CD8-positive, alpha-beta memory T cell (primary cell): Measurements from ENCODE around the gene C3orf22. TPM values are rescaled to one million over a fixed set of nuclear protein-coding genes. Genes with fewer than 3 reads are reported as not detected.

Experiments used
- CTCF ChIA-PET: fragments of 350-600 bp; sonication (Branson Sonifier 250); formaldehyde crosslinking; loops from one replicate; lab custom pipeline; 2021; ENCODE audit warnings: antibody characterized with exemption; lab: Charles Lee
- POLR2A ChIA-PET: fragments of 350-600 bp; sonication (Branson Sonifier 250); formaldehyde crosslinking; loops from one replicate; lab custom pipeline; 2021; ENCODE audit warnings: antibody characterized with exemption; lab: Charles Lee
- DNase-seq, 5 donors: peaks; one replicate each; pipeline versions ENCODE4 v3.0.0 to v3.0.0-alpha.2; 2020 to 2022; ENCODE audit warnings: mixed read lengths in 1 of 5
- H3K27ac ChIP-seq: one replicate; pipeline ENCODE4 v1.7.0; 2013; ENCODE audit warnings: low read depth, mild to moderate bottlenecking, low read length, moderate library complexity
- H3K27me3 ChIP-seq: 2 replicates; pipeline ENCODE4 v1.7.0; 2013; ENCODE audit warnings: low read length, mild to moderate bottlenecking; ENCODE audit not compliant: insufficient read depth, poor library complexity, severe bottlenecking
- H3K36me3 ChIP-seq: 2 replicates; pipeline ENCODE4 v1.7.0; 2013; ENCODE audit warnings: mild to moderate bottlenecking, low read length, moderate library complexity; ENCODE audit not compliant: insufficient read depth
- H3K4me1 ChIP-seq: 2 replicates; pipeline ENCODE4 v1.7.0; 2013; ENCODE audit warnings: mild to moderate bottlenecking, low read length, moderate library complexity; ENCODE audit not compliant: insufficient read depth
- H3K4me3 ChIP-seq: 2 replicates; pipeline ENCODE4 v1.7.0; 2013; ENCODE audit warnings: mild to moderate bottlenecking, low read length
- H3K9me3 ChIP-seq: 2 replicates; pipeline ENCODE4 v1.7.0; 2013; ENCODE audit warnings: mild to moderate bottlenecking, low read length
- H3K27ac Mint-ChIP-seq, 8 donors: one replicate each; pipeline ENCODE4 v1.8.0; 2020 to 2021; ENCODE audit warnings: mixed read lengths in 8 of 8, mild to moderate bottlenecking in 6 of 8, inconsistent platforms in 3 of 8, moderate library complexity in 3 of 8
- H3K27me3 Mint-ChIP-seq, 2 donors: one replicate each; pipeline ENCODE4 v1.8.0; 2020 to 2021; ENCODE audit warnings: mixed read lengths in 2 of 2, mild to moderate bottlenecking in 1 of 2, moderate library complexity in 1 of 2
- H3K36me3 Mint-ChIP-seq, 3 donors: one replicate each; pipeline ENCODE4 v1.8.0; 2020 to 2021; ENCODE audit warnings: mixed read lengths in 3 of 3, inconsistent platforms in 1 of 3, mild to moderate bottlenecking in 1 of 3
- H3K4me1 Mint-ChIP-seq, 3 donors: one replicate each; pipeline ENCODE4 v1.8.0; 2020 to 2021; ENCODE audit warnings: mixed read lengths in 3 of 3, inconsistent platforms in 1 of 3, mild to moderate bottlenecking in 1 of 3
- H3K4me3 Mint-ChIP-seq, 7 donors: one replicate each; pipeline ENCODE4 v1.8.0; 2020 to 2021; ENCODE audit warnings: mixed read lengths in 7 of 7, mild to moderate bottlenecking in 6 of 7, moderate library complexity in 4 of 7, inconsistent platforms in 2 of 7
- H3K9me3 Mint-ChIP-seq, 5 donors: one replicate each; pipeline ENCODE4 v1.8.0; 2020 to 2022; ENCODE audit warnings: mixed read lengths in 5 of 5, mild to moderate bottlenecking in 3 of 5, moderate library complexity in 2 of 5, inconsistent platforms in 1 of 5
- polyA plus RNA-seq: library from polyadenylated mRNA; unstranded; fragments of 300-500 nt; fragmentation: Illumina TruSeq; gene quantifications from one replicate; pipeline ENCODE4 v1.2.3, GENCODE V29; 2021
- total RNA-seq, 2 experiments: library from RNA; stranded (reverse); gene quantifications; one replicate each; pipeline ENCODE4 v1.2.3, GENCODE V29; 2021

C3orf22 gene
- total and polyA plus RNA-seq, 3 experiments from 2014 or later, result not detected

DNA sequence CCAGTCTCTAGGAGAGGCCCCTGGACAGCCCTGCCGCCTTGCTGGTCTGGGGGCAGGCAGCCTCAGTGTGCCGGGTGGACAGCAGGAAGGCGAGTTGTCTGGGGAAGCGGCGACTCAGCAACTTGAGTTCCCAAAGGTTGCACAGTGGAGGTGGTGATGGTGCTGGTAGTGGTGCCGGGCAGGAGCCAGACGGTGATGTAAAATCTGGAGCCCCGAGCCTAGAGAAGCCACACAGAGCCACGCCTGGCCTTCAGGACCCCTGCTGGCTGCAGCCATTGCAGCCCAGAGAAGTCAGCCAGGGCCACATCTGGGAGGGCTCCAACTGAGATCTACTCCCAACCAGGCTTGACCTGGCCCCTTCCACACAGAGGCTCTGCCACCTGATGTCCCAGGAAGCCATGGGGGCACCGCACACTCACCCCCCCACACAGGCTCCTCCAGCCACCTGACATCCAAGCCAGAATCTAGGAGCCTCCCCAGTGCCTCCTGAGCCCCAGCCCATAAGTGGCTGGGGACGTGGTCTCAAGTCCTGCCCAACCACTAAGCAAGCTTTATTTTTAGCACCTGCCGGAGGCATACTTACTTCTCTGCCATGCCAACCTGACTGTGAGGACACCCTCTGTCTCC is 8.8 kb downstream of the C3orf22 start:
- no peak overlapping the region for H3K4me3 Mint-ChIP-seq
- H3K4me1 Mint-ChIP-seq, result no peaks in the 10 kb centered on the region
- POLR2A ChIA-PET, result no interaction called here
- H3K27me3 ChIP-seq, result no peaks in the 10 kb centered on the region
- no peak overlapping the region for H3K27ac ChIP-seq
- no peaks in the 10 kb centered on the region for H3K9me3 ChIP-seq
- no peaks in the 10 kb centered on the region for H3K36me3 ChIP-seq
- CTCF ChIA-PET, result no interaction called here
- H3K9me3 Mint-ChIP-seq, result no peaks in the 10 kb centered on the region
- no peak overlapping the region for H3K27ac Mint-ChIP-seq
- DNase-seq, result no peak
- H3K36me3 Mint-ChIP-seq, result no peaks in the 10 kb centered on the region
- H3K4me3 ChIP-seq, result no peak overlapping the region
- H3K4me1 ChIP-seq, result no peaks in the 10 kb centered on the region
- H3K27me3 Mint-ChIP-seq, result peaks cover 5 to 23% of the 10 kb centered on the region in 2 donors

GRCh38 chr3:126548556-126549466 is 9.9 kb downstream of the C3orf22 start:
- no peak overlapping the region for H3K4me3 Mint-ChIP-seq
- POLR2A ChIA-PET, result no interaction called here

GRCh38 chr3:126547721-126548120 is 11.0 kb downstream of the C3orf22 start:
- no peaks in the 10 kb centered on the region for H3K36me3 ChIP-seq
- H3K4me1 ChIP-seq, result no peaks in the 10 kb centered on the region
- no peak overlapping the region for H3K27ac ChIP-seq
- no peak for DNase-seq
- ChIA-PET CTCF (no interaction called here), POLR2A (no interaction called here)
- Mint-ChIP-seq H3K27ac (no peak overlapping the region), H3K27me3 (peaks cover 4 to 21% of the 10 kb centered on the region in 2 donors), H3K36me3 (no peaks in the 10 kb centered on the region), H3K4me1 (no peaks in the 10 kb centered on the region), H3K9me3 (no peaks in the 10 kb centered on the region), H3K4me3 (no peak overlapping the region)
- no peak overlapping the region for H3K4me3 ChIP-seq
- no peaks in the 10 kb centered on the region for H3K27me3 ChIP-seq
- H3K9me3 ChIP-seq, result no peaks in the 10 kb centered on the region

More at GRCh38 chr3:126548556-126549466, 9.9 kb downstream of the C3orf22 start:
- Histone ChIP-seq H3K9me3 (no peaks in the 10 kb centered on the region), H3K27me3 (no peaks in the 10 kb centered on the region), H3K36me3 (no peaks in the 10 kb centered on the region), H3K27ac (no peak overlapping the region), H3K4me3 (no peak overlapping the region), H3K4me1 (no peaks in the 10 kb centered on the region)
- H3K27me3 Mint-ChIP-seq, result peaks cover 5 to 23% of the 10 kb centered on the region in 2 donors
- DNase-seq, result peak in 1 of 5 donors; percentile 35
- no peaks in the 10 kb centered on the region for H3K9me3 Mint-ChIP-seq
- no peaks in the 10 kb centered on the region for H3K36me3 Mint-ChIP-seq
- no peaks in the 10 kb centered on the region for H3K4me1 Mint-ChIP-seq
- peak overlapping the region in 1 of 8 donors; percentile 10 for H3K27ac Mint-ChIP-seq
- CTCF ChIA-PET, result no interaction called here

GRCh38 chr3:126546549-126547239 is 12.0 kb downstream of the C3orf22 start:
- DNase-seq, result peak in 1 of 5 donors; percentile 10
- CTCF ChIA-PET, result no interaction called here

GRCh38 chr3:126546013-126546412 is 12.7 kb downstream of the C3orf22 start:
- POLR2A ChIA-PET, result no interaction called here
- Mint-ChIP-seq H3K4me3 (no peak overlapping the region), H3K27ac (no peak overlapping the region), H3K4me1 (no peaks in the 10 kb centered on the region), H3K9me3 (no peaks in the 10 kb centered on the region), H3K36me3 (no peaks in the 10 kb centered on the region), H3K27me3 (peaks cover 4 to 19% of the 10 kb centered on the region in 2 donors)
- no peak overlapping the region for H3K4me3 ChIP-seq
- no peak overlapping the region for H3K27ac ChIP-seq
- CTCF ChIA-PET, result no interaction called here
- no peaks in the 10 kb centered on the region for H3K36me3 ChIP-seq
- no peaks in the 10 kb centered on the region for H3K4me1 ChIP-seq
- no peak for DNase-seq
- H3K27me3 ChIP-seq, result no peaks in the 10 kb centered on the region
- no peaks in the 10 kb centered on the region for H3K9me3 ChIP-seq

More at GRCh38 chr3:126546549-126547239, 12.0 kb downstream of the C3orf22 start:
- H3K27ac ChIP-seq, result no peak overlapping the region
- H3K27me3 ChIP-seq, result no peaks in the 10 kb centered on the region
- no peaks in the 10 kb centered on the region for H3K9me3 ChIP-seq
- H3K4me1 Mint-ChIP-seq, result no peaks in the 10 kb centered on the region
- H3K4me1 ChIP-seq, result no peaks in the 10 kb centered on the region
- H3K4me3 Mint-ChIP-seq, result no peak overlapping the region
- POLR2A ChIA-PET, result no interaction called here
- no peaks in the 10 kb centered on the region for H3K36me3 Mint-ChIP-seq
- no peaks in the 10 kb centered on the region for H3K36me3 ChIP-seq
- H3K27ac Mint-ChIP-seq, result no peak overlapping the region
- peaks cover 4 to 21% of the 10 kb centered on the region in 2 donors for H3K27me3 Mint-ChIP-seq
- no peak overlapping the region for H3K4me3 ChIP-seq
- H3K9me3 Mint-ChIP-seq, result no peaks in the 10 kb centered on the region

DNA sequence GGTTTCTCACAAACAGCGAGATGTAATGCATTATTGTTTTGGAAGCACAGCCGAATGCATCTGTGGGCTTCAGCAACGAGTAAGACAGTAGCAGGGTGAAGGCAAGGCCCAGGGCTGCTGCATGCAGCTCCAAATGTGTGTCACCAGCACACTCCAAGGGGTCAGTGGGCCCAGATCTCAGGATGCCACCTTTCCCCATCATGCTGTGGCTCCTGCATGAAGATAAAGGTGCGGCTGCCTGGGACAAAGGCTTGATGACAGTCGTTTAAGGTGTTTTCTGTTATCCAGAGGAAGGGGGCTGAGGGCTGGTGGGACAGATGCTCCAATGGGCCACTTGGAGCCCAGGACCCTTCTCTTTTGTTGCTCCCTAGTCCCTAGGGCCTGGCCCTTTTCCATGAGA is 13.2 kb downstream of the C3orf22 start:
- Histone ChIP-seq H3K27ac (no peak overlapping the region), H3K36me3 (no peaks in the 10 kb centered on the region), H3K4me1 (no peaks in the 10 kb centered on the region), H3K27me3 (no peaks in the 10 kb centered on the region), H3K9me3 (no peaks in the 10 kb centered on the region), H3K4me3 (no peak overlapping the region)
- no peaks in the 10 kb centered on the region for H3K4me1 Mint-ChIP-seq
- H3K9me3 Mint-ChIP-seq, result no peaks in the 10 kb centered on the region
- ChIA-PET POLR2A (no interaction called here), CTCF (no interaction called here)
- no peaks in the 10 kb centered on the region for H3K36me3 Mint-ChIP-seq
- peaks cover 1 to 14% of the 10 kb centered on the region in 2 donors for H3K27me3 Mint-ChIP-seq
- H3K27ac Mint-ChIP-seq, result no peak overlapping the region
- no peak for DNase-seq
- no peak overlapping the region for H3K4me3 Mint-ChIP-seq

DNA sequence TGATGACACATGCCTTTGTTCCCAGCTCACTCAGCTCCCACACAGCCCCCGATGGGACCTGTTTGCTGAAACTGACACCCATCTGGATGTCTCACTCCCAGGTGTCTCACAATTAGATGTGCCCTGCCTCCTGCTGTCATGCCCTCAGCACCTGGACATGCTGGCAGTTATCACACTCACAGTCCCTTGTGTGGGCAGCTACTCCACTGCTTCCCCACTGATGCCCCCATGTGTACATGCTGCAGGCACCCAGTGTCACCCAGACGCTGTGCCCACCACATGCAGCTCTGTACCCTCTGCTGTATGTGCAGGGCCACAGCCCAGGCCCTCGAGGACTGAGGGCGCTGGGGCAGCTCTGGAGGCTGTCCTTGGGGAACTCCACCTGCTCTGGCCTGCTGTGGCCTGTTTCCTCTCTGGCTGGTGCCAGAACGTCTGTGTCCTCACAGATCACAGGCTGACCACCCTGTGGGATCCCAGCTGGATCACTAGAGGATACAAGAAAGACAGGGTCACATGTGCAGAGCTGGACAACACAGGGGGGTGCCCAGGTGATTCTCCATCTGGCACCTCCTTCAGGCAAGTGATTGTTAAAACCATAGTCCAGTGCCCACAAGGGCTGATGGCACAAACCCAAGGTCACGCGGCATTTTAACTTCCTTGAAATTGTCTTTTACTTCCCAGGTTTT is 14.0 kb downstream of the C3orf22 start:
- no peaks in the 10 kb centered on the region for H3K27me3 ChIP-seq
- ChIA-PET POLR2A (no interaction called here), CTCF (no interaction called here)
- Mint-ChIP-seq H3K27me3 (peaks cover 1 to 10% of the 10 kb centered on the region in 2 donors), H3K4me3 (no peak overlapping the region), H3K36me3 (no peaks in the 10 kb centered on the region), H3K27ac (no peak overlapping the region), H3K9me3 (no peaks in the 10 kb centered on the region), H3K4me1 (no peaks in the 10 kb centered on the region)
- H3K4me1 ChIP-seq, result no peaks in the 10 kb centered on the region
- no peak overlapping the region for H3K27ac ChIP-seq
- no peak for DNase-seq
- H3K4me3 ChIP-seq, result no peak overlapping the region
- no peaks in the 10 kb centered on the region for H3K36me3 ChIP-seq
- no peaks in the 10 kb centered on the region for H3K9me3 ChIP-seq
